ENCODE results near the gene ACBD6.
"Not testable (repeated sequence)": the region's sequence is repeated elsewhere in the genome, so short reads cannot be mapped to it uniquely, and the experiment has no call there.

ACBD6 gene

GRCh38 chr1:180502361-180503279, at the start of gene ACBD6:
Gene ACBD6 (minus strand): TSS chr1:180502577. CDS start chr1:180502266, 311 bp downstream.
- DNase-seq = peak; percentile 84

GRCh38 chr1:180551997-180552396, 49.6 kb upstream of the ACBD6 start:
- DNase-seq = no peak

- DNase-seq = no peak
Observed at GRCh38 chr1:180550241-180550640, 47.9 kb upstream of the ACBD6 start.

- not testable (repeated sequence) for DNase-seq
Observed at GRCh38 chr1:180549770-180550169, 47.4 kb upstream of the ACBD6 start.

- DNase-seq = no peak
Observed at GRCh38 chr1:180548686-180549317, 46.4 kb upstream of the ACBD6 start.

- DNase-seq = no peak
Observed at GRCh38 chr1:180545991-180546390, 43.6 kb upstream of the ACBD6 start.

- no peak for DNase-seq
Observed at GRCh38 chr1:180544050-180544449, 41.7 kb upstream of the ACBD6 start.

GRCh38 chr1:180542838-180543145, 40.4 kb upstream of the ACBD6 start:
- DNase-seq = no peak

GRCh38 chr1:180542113-180542837, 39.9 kb upstream of the ACBD6 start:
- DNase-seq = no peak

- DNase-seq = no peak
Observed at GRCh38 chr1:180540697-180541594, 38.6 kb upstream of the ACBD6 start.

- no peak for DNase-seq
Observed at GRCh38 chr1:180539136-180539535, 36.8 kb upstream of the ACBD6 start.

GRCh38 chr1:180536821-180537372, 34.5 kb upstream of the ACBD6 start:
- no peak for DNase-seq

GRCh38 chr1:180535418-180535999, 33.1 kb upstream of the ACBD6 start:
- no peak for DNase-seq

- DNase-seq = no peak
Observed at GRCh38 chr1:180534214-180534613, 31.8 kb upstream of the ACBD6 start.

- peak; percentile 48 for DNase-seq
Observed at GRCh38 chr1:180533266-180533987, 31.1 kb upstream of the ACBD6 start.

- DNase-seq = no peak
Observed at GRCh38 chr1:180532854-180533253, 30.5 kb upstream of the ACBD6 start.

GRCh38 chr1:180530501-180530900, 28.1 kb upstream of the ACBD6 start:
- peak; percentile 57 for DNase-seq

- no peak for DNase-seq
Observed at GRCh38 chr1:180528868-180529470, 26.6 kb upstream of the ACBD6 start.

GRCh38 chr1:180527101-180527669, 24.8 kb upstream of the ACBD6 start:
- DNase-seq = no peak

GRCh38 chr1:180525715-180526039, 23.3 kb upstream of the ACBD6 start:
- no peak for DNase-seq
